HL-60 (cell line): ENCODE measurements around the gene DPEP2.
A peak's percentile ranks its signal among the peaks of the same experiment; 100 is the strongest.

ENCODE experiments used
- DNase-seq, 2 experiments: peaks; one replicate each; pipeline ENCODE4 v3.0.0-alpha.2; 2010 to 2020; ENCODE audit warnings: low read depth in 1 of 2, low spot score in 1 of 2
- H3K27ac ChIP-seq: fragments of 250-450 bp; sonication (Bioruptor Pico); replicated peaks from 2 replicates; pipeline ENCODE4 v1.5.1; 2020; ENCODE audit warnings: mild to moderate bottlenecking, moderate library complexity
- H3K27me3 ChIP-seq: fragments of 250-450 bp; sonication (Bioruptor Pico); 2 replicates; pipeline ENCODE4 v1.5.1; 2021; ENCODE audit warnings: mild to moderate bottlenecking, moderate library complexity; ENCODE audit not compliant: insufficient read depth, poor library complexity, severe bottlenecking
- H3K4me3 ChIP-seq: replicated peaks from 2 replicates; pipeline ENCODE4 v1.5.1; 2011; ENCODE audit warnings: mild to moderate bottlenecking, control low read depth, low read length; ENCODE audit not compliant: insufficient read depth
- CTCF ChIP-seq: IDR thresholded peaks from one replicate; pipeline ENCODE4 v1.5.1; 2011; ENCODE audit warnings: low read length, control low read depth, inconsistent platforms; ENCODE audit not compliant: insufficient read depth
- GABPA ChIP-seq: IDR thresholded peaks from 2 replicates; pipeline ENCODE4 v1.6.1; 2012; ENCODE audit warnings: low read depth
- POLR2AphosphoS5 ChIP-seq: IDR thresholded peaks from 2 replicates; pipeline ENCODE4 v1.6.1; 2012; ENCODE audit warnings: low read depth
- REST ChIP-seq: IDR thresholded peaks from 2 replicates; pipeline ENCODE4 v1.6.1; 2012; ENCODE audit warnings: low read depth; ENCODE audit not compliant: insufficient replicate concordance
- SPI1 ChIP-seq: IDR thresholded peaks from 2 replicates; pipeline ENCODE4 v1.6.1; 2012; ENCODE audit warnings: low read depth, mild to moderate bottlenecking, borderline replicate concordance

Gene DPEP2

GRCh38 chr16:68040506-68041288, 41.4 kb upstream of the DPEP2 start:
- no peak for TF ChIP-seq GABPA
- TF ChIP-seq CTCF = peak; percentile 69
- TF ChIP-seq REST = no peak
- no peak for TF ChIP-seq POLR2AphosphoS5
- DNase-seq = peak; percentile 69 to 91

GRCh38 chr16:68037841-68038597, 38.7 kb upstream of the DPEP2 start:
- TF ChIP-seq CTCF (no peak), SPI1 (0 out of 2 replicates have a peak, but pooled peaks have one; percentile 4)
- peak overlapping the region; percentile 44 for H3K27ac ChIP-seq
- DNase-seq = no peak
- H3K27me3 ChIP-seq = no peaks in the 10 kb centered on the region
- no peak overlapping the region for H3K4me3 ChIP-seq

More at GRCh38 chr16:68040506-68041288, 41.4 kb upstream of the DPEP2 start:
- peak overlapping the region; percentile 73 for H3K27ac ChIP-seq
- no peak overlapping the region for H3K4me3 ChIP-seq
- no peaks in the 10 kb centered on the region for H3K27me3 ChIP-seq

- no peak for TF ChIP-seq POLR2AphosphoS5
- no peak for TF ChIP-seq SPI1
- no peak for TF ChIP-seq GABPA
- TF ChIP-seq REST = no peak
- no peak for TF ChIP-seq CTCF
- no peak for DNase-seq
- Histone ChIP-seq H3K27ac (no peak overlapping the region), H3K27me3 (no peaks in the 10 kb centered on the region), H3K4me3 (no peak overlapping the region)
Observed at GRCh38 chr16:68035227-68035626, 35.9 kb upstream of the DPEP2 start.
